GM10847 (cell line): ENCODE results near the gene AIG1.

Experiments used
- POLR2A ChIP-seq: IDR thresholded peaks from 2 replicates; pipeline ENCODE4 v1.6.1; 2011; ENCODE audit not compliant: insufficient read length; ENCODE audit errors: extremely low read depth

Gene AIG1

DNA sequence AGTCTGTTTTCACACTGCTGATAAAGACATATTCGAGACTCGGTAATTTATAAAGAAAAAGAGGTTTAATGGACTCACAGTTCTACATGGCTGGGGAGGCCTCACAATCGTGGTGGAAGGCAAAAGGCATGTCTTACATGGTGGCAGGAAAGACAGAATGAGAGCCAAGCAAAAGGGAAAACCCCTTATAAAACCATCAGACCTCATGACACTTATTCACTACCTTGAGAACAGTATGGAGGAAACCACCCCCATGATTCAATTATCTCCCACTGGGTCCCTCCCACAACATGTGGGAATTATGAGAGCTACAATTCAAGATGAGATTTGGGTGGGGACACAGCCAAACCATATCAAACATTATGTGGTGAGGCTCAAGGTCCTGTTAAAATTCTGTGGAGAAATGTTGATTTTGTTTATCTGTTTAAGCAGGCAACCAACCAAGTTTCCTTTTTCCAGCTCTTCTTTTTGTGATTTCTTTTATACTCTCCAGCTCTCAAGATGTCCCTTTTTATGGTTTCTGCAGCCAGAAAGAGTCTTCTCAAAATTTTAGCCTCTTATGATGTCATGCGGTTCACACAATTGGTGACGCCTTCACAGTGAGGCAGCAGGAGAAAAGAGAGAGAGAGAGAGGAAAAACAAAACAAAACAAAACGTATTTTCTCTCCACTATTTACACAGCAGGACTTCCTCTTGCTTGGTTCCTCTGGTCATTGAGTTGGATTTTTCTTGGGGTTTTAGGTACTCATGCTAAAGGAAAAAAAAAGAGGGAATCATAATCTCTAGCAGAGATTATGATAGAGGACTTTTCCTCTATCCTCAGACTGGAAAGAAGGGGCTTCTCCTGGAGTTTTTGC is 18.0 kb downstream of the AIG1 start:
- TF ChIP-seq POLR2A, result no peak

DNA sequence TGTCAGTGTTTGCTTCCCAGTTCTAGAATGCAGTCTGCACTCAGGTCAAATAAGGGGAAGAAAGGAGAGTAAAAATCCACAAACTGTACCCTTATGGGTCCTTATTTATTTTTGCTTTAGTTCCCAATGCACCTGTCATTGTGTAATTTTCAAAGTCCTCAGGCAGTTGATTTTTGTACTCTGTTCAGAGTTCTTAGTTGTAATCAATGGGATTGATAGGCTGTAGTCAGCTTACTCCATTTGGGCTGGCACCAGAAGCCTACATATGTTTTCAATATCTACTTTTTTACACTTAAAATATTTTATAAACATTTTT is 18.6 kb downstream of the AIG1 start:
- no peak for TF ChIP-seq POLR2A

DNA sequence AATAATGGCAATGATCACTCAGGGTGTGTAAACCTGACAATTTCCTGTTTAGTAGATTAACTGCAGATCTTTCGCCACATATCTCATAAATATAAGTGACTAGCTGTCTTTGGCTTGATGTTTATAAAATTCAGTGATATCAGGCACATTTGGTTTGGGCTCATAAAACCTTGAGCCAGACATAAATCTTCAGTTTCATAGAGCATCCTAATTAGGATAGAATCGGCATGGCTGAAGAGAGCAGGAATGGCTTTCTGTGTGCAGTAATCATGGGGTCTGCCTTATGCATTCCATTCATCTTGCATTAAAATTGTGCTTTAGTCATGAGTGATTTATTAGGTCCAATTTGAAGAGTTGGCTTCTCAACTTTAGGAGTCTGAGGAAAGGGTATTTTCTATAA is 27.2 kb downstream of the AIG1 start:
- TF ChIP-seq POLR2A, result no peak

DNA sequence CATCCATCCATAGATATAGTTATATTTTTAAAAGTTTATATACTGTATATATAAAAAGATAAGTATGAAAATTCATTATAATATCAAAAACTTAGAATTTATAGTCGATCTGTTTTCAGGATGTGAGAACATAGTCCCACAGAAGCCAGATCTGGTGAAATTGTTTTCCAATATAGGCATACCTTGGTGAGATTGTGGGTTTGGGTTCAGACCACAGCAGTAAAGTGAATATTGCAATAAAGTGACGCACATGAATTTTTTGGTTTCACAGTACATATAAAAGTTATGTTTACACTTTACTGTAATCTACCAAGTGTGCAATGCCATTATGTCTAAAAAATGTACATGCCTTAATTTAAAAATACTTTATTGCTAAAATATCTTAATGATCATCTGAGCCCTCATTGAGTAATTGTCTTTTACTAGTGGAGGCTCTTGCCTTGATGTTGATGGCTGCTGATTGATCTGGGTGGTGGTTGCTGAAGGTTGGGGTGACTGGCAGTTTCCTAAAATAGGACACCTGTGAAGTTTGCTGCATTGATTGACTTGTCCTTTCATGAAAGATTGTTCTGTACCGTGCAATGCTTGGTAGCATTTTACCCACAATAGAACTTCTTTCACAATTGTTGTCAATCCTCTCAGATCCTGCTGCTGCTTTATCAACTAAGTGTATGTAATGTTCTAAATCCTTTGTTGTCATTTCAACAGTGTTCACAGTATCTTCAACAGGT is 29.8 kb downstream of the AIG1 start:
- no peak for TF ChIP-seq POLR2A

- TF ChIP-seq POLR2A, result no peak
Observed at GRCh38 chr6:143092768-143093167, 32.1 kb downstream of the AIG1 start.

DNA sequence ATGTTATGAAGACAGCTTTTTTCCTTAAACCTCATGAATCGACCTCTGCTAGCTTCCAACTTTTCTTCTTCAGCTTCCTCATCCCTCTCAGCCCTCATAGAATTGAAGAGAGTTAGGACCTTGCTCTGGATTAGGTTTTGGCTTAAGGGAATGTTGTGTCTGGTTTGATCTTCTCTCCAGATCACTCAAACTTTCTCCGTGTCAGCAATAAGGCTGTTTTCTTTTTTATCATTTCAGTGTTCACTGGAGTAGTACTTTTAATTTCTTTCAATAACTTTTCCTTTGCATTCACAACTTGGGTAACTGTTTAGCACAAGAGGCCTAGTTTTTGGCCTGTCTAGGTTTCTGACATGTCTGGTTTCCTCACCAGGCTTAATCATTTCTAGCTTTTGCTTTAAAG is 32.6 kb downstream of the AIG1 start:
- no peak for TF ChIP-seq POLR2A

GRCh38 chr6:143096403-143096802 is 35.7 kb downstream of the AIG1 start:
- no peak for TF ChIP-seq POLR2A

- TF ChIP-seq POLR2A, result no peak
Observed at GRCh38 chr6:143097224-143097795, 36.6 kb downstream of the AIG1 start.

DNA sequence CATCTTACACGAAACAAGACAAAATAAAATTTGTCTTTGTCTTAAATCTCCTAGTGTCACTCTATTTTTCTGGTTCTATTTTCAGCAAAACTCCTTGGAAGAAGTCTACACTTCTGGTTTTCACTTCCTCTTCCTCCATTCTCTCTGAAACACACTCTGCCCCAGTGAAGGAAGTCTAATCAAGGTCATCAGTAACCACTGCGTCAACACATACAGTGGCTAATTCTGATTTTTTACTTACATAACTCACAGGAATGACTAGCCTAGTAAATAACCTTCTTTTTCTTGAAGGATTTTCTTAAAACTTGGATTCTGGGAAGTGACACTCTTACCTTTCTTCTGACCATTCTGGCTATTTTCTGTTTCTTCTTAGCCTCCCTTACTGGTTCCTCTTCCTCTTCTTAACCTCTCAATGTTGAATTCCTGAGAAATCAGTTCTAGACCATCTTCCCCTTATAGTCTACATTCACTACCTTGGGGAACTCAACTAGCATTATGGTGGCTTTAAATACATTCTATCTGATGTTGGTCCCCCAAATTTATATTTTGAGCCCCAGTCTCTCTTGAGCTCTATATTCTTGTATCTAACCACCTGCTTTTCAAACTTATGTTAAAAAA is 37.5 kb downstream of the AIG1 start:
- TF ChIP-seq POLR2A, result no peak

DNA sequence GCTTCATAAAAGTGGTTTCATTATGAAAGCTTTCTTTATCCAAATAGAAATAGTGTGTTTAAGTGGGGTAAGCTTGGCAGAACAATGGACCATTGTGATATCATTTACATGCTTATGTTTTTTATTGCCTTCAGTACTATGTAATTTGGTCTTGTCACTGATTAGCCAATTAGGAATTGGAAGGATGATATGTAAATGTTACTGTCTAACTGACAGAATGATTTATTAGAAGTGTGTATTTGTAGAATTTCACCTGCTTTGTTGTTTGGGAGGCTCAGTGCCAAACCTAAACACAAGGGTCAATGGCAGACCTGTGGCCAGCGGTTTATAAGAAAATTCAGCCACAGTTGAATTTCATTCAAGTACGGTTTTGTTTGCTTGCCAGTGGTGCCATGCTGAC is 39.0 kb downstream of the AIG1 start:
- TF ChIP-seq POLR2A, result no peak

DNA sequence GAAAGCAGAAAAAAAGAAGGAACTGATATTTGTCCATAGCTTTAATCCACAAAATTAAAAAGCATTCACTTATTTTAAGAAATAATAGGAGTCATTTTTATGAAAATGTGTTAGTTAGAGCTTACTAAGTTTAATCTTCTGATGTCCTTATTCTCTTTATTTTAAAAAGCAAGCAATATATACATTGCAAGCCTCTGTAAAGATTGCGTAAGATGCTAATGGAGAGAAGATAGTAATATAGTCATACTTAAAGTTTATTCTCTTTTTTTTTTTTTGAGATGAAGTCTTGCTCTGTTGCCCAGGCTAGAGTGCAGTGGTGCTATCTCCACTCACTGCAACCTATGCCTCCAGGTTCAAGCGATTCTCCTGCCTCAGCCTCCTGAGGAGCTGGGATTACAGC is 39.7 kb downstream of the AIG1 start:
- TF ChIP-seq POLR2A, result no peak

DNA sequence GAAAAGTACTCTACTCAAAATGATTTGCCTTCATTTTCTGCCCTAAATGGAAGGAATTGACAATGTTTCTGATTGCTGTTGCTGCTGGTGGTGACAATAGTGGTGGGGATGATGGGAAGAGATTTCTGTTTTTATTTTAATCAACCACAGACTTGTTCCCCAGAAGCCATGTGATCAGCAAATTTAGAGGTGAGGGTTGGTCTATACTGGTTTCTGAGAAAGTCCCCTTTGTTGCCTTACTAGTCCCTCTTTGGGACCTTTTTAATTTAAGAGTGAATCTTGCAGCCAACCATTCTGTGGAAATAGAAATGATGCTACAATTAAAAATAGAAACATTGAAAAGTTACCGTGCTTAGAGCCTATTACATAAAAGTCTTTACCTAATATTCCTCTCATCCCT is 43.2 kb downstream of the AIG1 start:
- TF ChIP-seq POLR2A, result no peak

DNA sequence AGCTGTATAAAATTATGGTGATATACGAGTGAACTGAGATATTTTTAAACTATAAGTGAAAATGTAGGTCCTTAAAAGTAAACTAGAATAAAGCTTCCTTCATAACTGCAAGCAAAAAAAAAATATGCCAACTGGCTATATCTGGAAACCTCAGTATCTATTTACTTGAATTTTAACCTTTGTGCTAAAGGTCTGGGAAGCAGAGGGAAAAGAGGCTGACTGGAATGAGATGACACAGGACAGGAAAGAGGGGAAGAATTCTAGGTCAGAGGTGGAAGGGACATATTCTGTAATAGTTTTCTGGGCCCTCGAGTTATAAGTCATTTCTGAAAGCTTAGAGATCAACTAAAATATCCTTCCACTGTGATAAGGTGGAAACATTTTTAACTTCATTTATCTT is 46.8 kb downstream of the AIG1 start:
- TF ChIP-seq POLR2A, result no peak

GRCh38 chr6:143107911-143108761 is 47.4 kb downstream of the AIG1 start:
- TF ChIP-seq POLR2A, result no peak

- no peak for TF ChIP-seq POLR2A
Observed at GRCh38 chr6:143109196-143109595, 48.5 kb downstream of the AIG1 start.
